ENCODE data around the gene ADCY5.

The ADCY5 gene

DNA sequence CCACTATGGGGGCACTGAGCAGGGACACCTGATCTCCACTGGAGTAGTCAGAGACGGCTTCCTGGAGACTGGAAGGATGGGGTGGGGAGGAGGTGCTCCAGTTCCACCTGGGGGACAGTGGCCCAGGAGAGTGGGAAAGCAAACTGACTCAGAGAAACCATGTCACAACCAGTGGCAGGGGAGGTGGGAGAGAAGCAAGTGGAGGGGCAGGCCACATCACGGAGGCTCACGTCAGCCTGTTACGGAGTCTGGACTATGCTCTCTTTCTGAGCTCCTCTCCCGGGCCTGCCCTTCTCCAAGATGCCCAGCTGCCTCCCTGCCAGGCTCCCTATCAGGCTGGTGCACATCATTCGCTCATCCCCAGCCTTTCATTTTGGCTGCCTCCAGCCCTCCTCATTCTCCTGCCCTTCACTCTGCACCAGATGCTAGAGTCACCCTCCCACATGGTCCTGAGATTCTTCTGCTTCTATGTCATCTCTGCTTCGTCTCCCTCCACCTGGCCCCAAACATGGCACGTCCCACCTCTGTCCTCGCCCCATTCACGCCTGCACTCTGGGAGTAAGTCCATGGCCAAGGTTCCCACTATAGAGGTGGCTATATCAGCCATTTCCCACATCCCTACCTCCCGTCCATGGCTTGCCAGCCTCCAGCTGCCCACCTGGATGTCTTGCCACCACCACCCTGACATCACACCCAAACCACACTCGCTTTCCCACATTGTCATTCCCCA, 100.3 kb downstream of the ADCY5 start:
- H3K4me3 ChIP-seq: no peak overlapping the region
- no peak overlapping the region for H3K27ac ChIP-seq

GRCh38 chr3:123347691-123348264, 101.1 kb downstream of the ADCY5 start:
- no peak overlapping the region for H3K27ac ChIP-seq
- H3K4me3 ChIP-seq: no peak overlapping the region

DNA sequence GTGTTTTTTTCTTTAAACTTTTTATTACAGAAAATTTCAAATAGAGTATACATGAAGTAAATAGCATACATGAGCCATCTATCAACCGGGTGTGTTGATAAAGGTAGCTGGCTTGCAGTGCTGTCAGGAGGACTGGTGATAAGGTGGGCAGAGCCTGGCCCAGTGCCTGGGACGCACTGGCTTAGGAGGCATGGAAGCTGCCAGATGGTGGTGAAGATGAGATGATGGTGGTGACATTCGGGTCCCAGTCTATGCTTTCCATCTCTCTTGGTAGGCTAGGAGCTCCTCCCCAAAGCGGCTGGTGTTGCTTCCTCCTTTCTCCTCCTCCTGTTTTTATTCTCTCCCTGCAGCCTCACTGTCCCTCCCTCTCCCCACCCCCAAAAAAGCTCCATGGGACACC, 101.7 kb downstream of the ADCY5 start:
- Histone ChIP-seq H3K27ac (no peak overlapping the region), H3K4me3 (no peak overlapping the region)

DNA sequence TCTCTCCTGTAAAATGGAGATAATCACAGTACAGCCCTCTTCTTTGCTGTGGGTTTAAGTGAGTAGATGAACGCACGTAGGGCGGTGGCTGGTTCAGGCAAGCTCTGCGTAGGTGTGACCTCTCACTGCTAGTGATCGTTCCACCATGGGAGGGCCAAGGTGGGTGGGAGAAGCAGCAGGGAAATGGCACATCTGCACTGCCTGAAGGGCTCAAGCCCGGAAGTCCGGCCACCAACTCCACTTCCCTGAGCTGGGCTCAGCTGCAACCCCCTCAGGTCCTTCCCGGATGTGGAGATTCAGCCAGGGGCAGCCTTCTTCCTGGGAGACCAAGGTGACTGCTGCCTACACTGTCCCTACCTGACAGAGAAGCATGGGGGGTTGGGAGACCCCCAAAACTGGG, 102.9 kb downstream of the ADCY5 start:
- Histone ChIP-seq H3K4me3 (no peak overlapping the region), H3K27ac (no peak overlapping the region)

GRCh38 chr3:123344907-123345594, 103.8 kb downstream of the ADCY5 start:
- Histone ChIP-seq H3K4me3 (no peak overlapping the region), H3K27ac (no peak overlapping the region)

DNA sequence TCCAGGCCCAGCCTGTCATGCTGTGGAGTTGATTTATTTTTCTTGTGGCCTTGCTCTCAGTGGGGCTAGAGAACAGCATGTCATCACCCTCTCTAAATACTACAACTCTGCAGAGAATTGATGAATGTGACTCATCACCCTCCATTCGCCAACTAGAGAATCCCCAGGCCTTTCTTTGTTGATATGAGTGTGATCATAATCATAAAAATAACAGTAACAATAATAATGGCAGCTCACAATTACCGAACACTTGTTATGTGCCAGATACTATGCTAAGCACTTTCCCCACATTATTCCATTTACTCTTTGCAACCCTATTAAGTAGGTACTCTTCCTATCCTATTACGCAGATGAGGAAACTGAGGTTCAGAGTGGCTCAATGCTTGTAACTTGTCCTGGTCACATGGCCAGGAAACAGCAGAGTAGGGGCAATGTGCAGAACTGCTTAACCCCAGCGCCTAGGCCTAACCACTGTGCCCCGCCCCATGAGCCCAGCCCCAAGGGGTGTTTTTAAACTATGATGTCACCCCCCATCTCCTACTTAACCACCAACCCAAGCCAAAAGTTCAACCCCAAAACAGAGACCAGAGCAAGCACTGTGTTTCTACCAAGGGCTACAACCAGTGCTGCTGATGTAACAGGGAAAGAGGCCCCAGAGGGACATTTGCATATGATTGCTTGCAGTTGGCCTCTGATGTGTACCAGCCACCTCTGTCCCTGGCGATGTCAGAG, 104.5 kb downstream of the ADCY5 start:
- Histone ChIP-seq H3K27ac (no peak overlapping the region), H3K4me3 (no peak overlapping the region)

- Histone ChIP-seq H3K27ac (no peak overlapping the region), H3K4me3 (no peak overlapping the region)
Measured at GRCh38 chr3:123343296-123344174, 105.4 kb downstream of the ADCY5 start.

DNA sequence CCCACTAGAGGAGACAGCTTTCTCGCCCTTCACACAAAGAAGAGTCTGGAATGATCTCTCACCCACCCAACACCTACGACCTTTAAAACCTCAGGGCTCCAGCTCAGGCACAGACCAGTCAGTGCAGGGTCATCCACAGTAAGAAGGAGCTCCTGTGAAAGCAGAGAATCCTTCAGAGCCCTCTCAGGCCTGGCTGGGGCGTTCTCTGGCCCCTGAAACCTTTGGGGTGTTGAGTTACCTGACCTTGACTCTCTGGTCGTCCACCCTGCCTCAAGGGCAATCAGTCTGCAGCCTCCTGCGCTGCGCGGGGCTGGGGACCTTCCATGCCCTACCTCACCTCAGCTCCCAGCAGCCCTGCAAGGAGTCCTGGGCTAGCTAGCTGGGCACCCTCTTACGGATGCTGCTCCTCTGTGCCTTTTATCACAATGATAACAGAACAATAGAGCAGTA, 106.2 kb downstream of the ADCY5 start:
- H3K27ac ChIP-seq: no peak overlapping the region

GRCh38 chr3:123341871-123342630, 106.8 kb downstream of the ADCY5 start:
- Histone ChIP-seq H3K27ac (no peak overlapping the region), H3K4me3 (no peak overlapping the region)

More for the DNA sequence above, 106.2 kb downstream of the ADCY5 start:
- no peak overlapping the region for H3K4me3 ChIP-seq

GRCh38 chr3:123340336-123340735, 108.6 kb downstream of the ADCY5 start:
- Histone ChIP-seq H3K4me3 (no peak overlapping the region), H3K27ac (no peak overlapping the region)

GRCh38 chr3:123339302-123339701, 109.6 kb downstream of the ADCY5 start:
- H3K4me3 ChIP-seq: no peak overlapping the region
- no peak overlapping the region for H3K27ac ChIP-seq

GRCh38 chr3:123338620-123339061, 110.2 kb downstream of the ADCY5 start:
- Histone ChIP-seq H3K27ac (no peak overlapping the region), H3K4me3 (no peak overlapping the region)

GRCh38 chr3:123337948-123338619, 110.8 kb downstream of the ADCY5 start:
- no peak overlapping the region for H3K27ac ChIP-seq
- no peak overlapping the region for H3K4me3 ChIP-seq

DNA sequence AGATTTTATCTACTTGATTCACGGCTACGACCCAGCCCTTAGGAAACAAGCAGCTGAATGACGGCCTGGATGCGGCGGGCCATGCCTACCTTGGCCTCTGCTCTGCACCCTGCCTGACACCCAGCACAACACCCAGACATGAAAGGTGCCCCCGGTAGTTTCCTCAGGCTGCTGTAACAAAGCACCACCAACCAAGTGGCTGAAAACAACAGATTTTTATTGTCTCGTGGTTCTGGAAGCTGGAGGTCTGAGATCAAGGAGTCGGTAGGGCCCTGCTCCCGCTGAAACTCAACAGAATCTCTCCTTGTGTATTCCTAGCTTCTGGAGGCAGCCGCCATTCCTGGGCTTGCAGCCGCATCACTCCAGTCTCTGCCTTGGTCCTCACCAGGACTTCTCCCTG, 111.7 kb downstream of the ADCY5 start:
- no peak overlapping the region for H3K4me3 ChIP-seq
- H3K27ac ChIP-seq: no peak overlapping the region

DNA sequence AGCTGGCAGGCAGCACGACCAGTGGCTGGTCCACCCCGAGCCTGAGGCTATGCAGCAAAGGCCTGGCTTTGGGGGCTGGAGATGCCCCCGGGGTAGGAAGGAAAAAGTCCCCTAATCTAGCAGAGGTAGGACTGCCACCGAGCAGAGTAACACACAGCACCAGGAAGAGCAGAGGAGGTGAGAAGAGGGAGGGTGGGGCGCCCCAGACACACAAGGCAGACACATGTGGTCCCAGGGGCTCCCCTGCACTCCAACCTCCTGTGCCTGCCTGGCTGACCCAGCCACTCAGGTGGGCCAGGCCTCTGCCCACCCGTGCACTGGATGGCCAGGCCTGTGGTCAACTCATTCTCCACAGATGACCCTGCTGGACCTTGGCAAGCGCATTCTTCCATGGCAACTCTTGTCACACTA, 112.4 kb downstream of the ADCY5 start:
- Histone ChIP-seq H3K4me3 (no peak overlapping the region), H3K27ac (no peak overlapping the region)

GRCh38 chr3:123336001-123336400, 112.9 kb downstream of the ADCY5 start:
- no peak overlapping the region for H3K4me3 ChIP-seq
- no peak overlapping the region for H3K27ac ChIP-seq

- Histone ChIP-seq H3K4me3 (no peak overlapping the region), H3K27ac (no peak overlapping the region)
Measured at GRCh38 chr3:123335007-123335670, 113.8 kb downstream of the ADCY5 start.

- Histone ChIP-seq H3K27ac (no peak overlapping the region), H3K4me3 (no peak overlapping the region)
Measured at GRCh38 chr3:123334056-123334455, 114.8 kb downstream of the ADCY5 start.

All from skin epidermis (tissue), 12 donors.